Measurements from ENCODE around the gene RBM39. TPM values are rescaled to one million over a fixed set of nuclear protein-coding genes. Genes with fewer than 3 reads are reported as not detected.
"Not testable (repeated sequence)": the region's sequence is repeated elsewhere in the genome, so short reads cannot be mapped to it uniquely, and the experiment has no call there.

RBM39 gene
- total RNA-seq, 1 donor from 2014 or later: 208 TPM

DNA sequence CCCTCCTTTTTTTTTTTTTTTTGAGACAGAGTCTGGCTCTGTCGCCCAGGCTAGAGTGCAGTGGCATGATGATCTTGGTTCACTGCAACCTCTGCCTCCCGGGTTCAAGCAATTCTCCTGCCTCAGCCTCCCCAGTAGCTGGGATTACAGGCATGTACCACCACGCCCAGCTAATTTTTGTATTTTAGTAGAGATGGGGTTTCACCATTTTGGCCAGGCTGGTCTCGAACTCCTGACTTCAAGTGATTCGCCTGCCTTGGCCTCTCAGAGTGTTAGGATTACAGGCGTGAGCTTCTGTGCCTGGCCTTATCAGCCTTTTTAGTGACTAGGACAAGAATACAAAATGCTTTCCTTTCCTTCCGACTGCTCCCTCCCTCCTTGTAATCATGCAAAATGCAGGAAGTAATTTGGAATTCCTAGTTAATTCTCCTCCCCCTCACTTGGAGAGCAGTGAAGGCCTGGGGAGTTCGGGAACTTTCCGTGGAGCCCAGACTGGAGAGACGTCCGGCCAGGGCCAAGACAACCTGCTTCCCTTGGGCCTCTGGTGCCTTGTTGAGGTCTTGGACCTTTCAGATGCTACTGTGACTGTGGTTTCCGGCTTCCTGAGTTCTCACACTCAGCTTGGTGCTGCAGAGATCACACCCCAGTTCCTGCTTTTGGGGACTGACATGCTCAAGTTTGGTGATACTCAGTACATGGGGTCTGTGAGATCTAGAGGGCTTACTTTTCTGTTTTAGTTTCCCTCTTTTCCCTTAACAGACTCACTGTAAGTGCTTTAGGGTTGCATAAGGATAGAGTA is 25.8 kb upstream of the RBM39 start:
- H3K9me3 Mint-ChIP-seq (ENCODE audit: unreplicated experiment): no peaks in the 10 kb centered on the region
- peaks cover 16% of the 10 kb centered on the region for H3K4me1 Mint-ChIP-seq (ENCODE audit: low read depth, unreplicated experiment)
- Histone ChIP-seq H3K4me1 (ENCODE audit: insufficient read depth, low read length) (peaks cover 14% of the 10 kb centered on the region), H3K9ac (ENCODE audit: low read length) (no peak overlapping the region), H3K27ac (ENCODE audit: low read depth, low read length) (peak overlapping the region; percentile 17), H3K79me2 (ENCODE audit: insufficient read depth, low read length) (peaks cover 7% of the 10 kb centered on the region), H3K27me3 (ENCODE audit: insufficient read depth, low read length) (no peaks in the 10 kb centered on the region), H2AFZ (ENCODE audit: low read depth, low read length) (peak overlapping the region; percentile 64), H3K4me3 (ENCODE audit: insufficient read depth, low read depth, low read length) (no peak overlapping the region), H3K4me2 (ENCODE audit: low read length) (no peak overlapping the region), H4K20me1 (ENCODE audit: insufficient read depth, low read length) (no peaks in the 10 kb centered on the region), H3K36me3 (ENCODE audit: insufficient read depth, low read length) (no peaks in the 10 kb centered on the region), H3K9me3 (ENCODE audit: insufficient read depth, low read depth, low read length) (no peaks in the 10 kb centered on the region)
- DNase-seq (ENCODE audit: low read depth): no peak
- no peak overlapping the region for H3K27ac Mint-ChIP-seq (ENCODE audit: unreplicated experiment)
- H3K36me3 Mint-ChIP-seq (ENCODE audit: low read depth, unreplicated experiment): no peaks in the 10 kb centered on the region
- TF ChIP-seq, protein P1, sequence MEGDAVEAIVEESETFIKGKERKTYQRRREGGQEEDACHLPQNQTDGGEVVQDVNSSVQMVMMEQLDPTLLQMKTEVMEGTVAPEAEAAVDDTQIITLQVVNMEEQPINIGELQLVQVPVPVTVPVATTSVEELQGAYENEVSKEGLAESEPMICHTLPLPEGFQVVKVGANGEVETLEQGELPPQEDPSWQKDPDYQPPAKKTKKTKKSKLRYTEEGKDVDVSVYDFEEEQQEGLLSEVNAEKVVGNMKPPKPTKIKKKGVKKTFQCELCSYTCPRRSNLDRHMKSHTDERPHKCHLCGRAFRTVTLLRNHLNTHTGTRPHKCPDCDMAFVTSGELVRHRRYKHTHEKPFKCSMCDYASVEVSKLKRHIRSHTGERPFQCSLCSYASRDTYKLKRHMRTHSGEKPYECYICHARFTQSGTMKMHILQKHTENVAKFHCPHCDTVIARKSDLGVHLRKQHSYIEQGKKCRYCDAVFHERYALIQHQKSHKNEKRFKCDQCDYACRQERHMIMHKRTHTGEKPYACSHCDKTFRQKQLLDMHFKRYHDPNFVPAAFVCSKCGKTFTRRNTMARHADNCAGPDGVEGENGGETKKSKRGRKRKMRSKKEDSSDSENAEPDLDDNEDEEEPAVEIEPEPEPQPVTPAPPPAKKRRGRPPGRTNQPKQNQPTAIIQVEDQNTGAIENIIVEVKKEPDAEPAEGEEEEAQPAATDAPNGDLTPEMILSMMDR (IDR thresholded peaks at IDR 0.05; ENCODE audit: insufficient read depth, low read depth, low read length): no peak
- TF ChIP-seq EZH2 (IDR thresholded peaks at IDR 0.05; ENCODE audit: insufficient read depth, low read length): no peak
- H3K27me3 Mint-ChIP-seq (ENCODE audit: low read depth, unreplicated experiment): no peaks in the 10 kb centered on the region
- no peak for FAIRE-seq
- no peak overlapping the region for H3K4me3 Mint-ChIP-seq (ENCODE audit: unreplicated experiment)

DNA sequence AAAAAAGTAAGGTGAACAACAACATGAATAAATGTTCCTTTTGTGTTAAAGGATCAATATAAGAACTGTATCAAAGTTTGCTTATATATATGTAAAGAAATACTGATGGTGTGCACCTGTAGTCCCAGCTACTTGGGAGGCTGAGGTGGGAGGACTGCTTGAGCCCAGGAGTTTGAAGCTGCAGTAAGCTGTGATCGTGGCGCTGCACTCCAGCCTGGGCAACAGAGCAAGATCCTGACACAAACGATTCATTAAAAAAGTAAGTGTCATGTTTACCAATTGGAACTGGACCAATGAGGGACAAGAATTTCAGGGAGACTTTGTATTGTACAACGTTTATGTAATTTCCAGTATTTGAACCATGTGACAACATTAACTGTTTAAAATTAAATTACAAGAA is 24.8 kb upstream of the RBM39 start:
- H3K4me1 Mint-ChIP-seq (ENCODE audit: low read depth, unreplicated experiment): peaks cover 16% of the 10 kb centered on the region
- no peak for DNase-seq (ENCODE audit: low read depth)
- no peaks in the 10 kb centered on the region for H3K9me3 Mint-ChIP-seq (ENCODE audit: unreplicated experiment)

DNA sequence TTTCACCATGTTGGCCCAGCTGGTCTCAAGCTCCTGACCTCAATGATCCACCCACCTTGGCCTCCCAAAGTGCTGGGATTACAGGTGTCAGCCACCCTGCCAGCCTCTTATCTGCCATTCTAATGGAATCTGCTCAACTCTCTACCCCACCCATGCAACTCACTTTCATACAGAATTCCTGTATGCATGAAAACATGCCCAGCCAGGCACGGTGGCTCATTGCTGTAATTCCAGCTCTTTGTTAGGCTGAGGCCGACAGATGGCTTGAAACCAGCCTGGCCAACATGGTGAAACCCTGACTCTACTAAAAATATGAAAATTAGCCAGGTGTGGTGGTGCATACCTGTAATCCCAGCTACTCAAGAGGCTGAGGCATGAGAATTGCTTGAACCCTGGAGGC is 22.9 kb upstream of the RBM39 start:
- not testable (repeated sequence) for FAIRE-seq; H3K27me3 ChIP-seq (ENCODE audit: insufficient read depth, low read length); H3K36me3 Mint-ChIP-seq (ENCODE audit: low read depth, unreplicated experiment); H3K9me3 ChIP-seq (ENCODE audit: insufficient read depth, low read depth, low read length); H3K27me3 Mint-ChIP-seq (ENCODE audit: low read depth, unreplicated experiment); H3K4me2 ChIP-seq (ENCODE audit: low read length); H3K4me3 ChIP-seq (ENCODE audit: insufficient read depth, low read depth, low read length); H3K27ac ChIP-seq (ENCODE audit: low read depth, low read length); H3K36me3 ChIP-seq (ENCODE audit: insufficient read depth, low read length); H3K27ac Mint-ChIP-seq (ENCODE audit: unreplicated experiment); H2AFZ ChIP-seq (ENCODE audit: low read depth, low read length); H3K4me3 Mint-ChIP-seq (ENCODE audit: unreplicated experiment); H3K9me3 Mint-ChIP-seq (ENCODE audit: unreplicated experiment); H3K4me1 ChIP-seq (ENCODE audit: insufficient read depth, low read length); H4K20me1 ChIP-seq (ENCODE audit: insufficient read depth, low read length); DNase-seq (ENCODE audit: low read depth); H3K9ac ChIP-seq (ENCODE audit: low read length); H3K79me2 ChIP-seq (ENCODE audit: insufficient read depth, low read length)
- H3K4me1 Mint-ChIP-seq (ENCODE audit: low read depth, unreplicated experiment): peaks cover 16% of the 10 kb centered on the region

More for the DNA sequence above, 24.8 kb upstream of the RBM39 start:
- Histone ChIP-seq H4K20me1 (ENCODE audit: insufficient read depth, low read length) (no peaks in the 10 kb centered on the region), H3K9ac (ENCODE audit: low read length) (no peak overlapping the region), H3K4me3 (ENCODE audit: insufficient read depth, low read depth, low read length) (no peak overlapping the region), H3K27me3 (ENCODE audit: insufficient read depth, low read length) (no peaks in the 10 kb centered on the region), H3K79me2 (ENCODE audit: insufficient read depth, low read length) (no peaks in the 10 kb centered on the region), H3K4me2 (ENCODE audit: low read length) (no peak overlapping the region), H3K36me3 (ENCODE audit: insufficient read depth, low read length) (no peaks in the 10 kb centered on the region), H3K27ac (ENCODE audit: low read depth, low read length) (no peak overlapping the region), H3K4me1 (ENCODE audit: insufficient read depth, low read length) (peaks cover 10% of the 10 kb centered on the region), H3K9me3 (ENCODE audit: insufficient read depth, low read depth, low read length) (no peaks in the 10 kb centered on the region), H2AFZ (ENCODE audit: low read depth, low read length) (no peak overlapping the region)
- TF ChIP-seq, protein P1 (IDR thresholded peaks at IDR 0.05; ENCODE audit: insufficient read depth, low read depth, low read length): no peak
- no peak for TF ChIP-seq EZH2 (IDR thresholded peaks at IDR 0.05; ENCODE audit: insufficient read depth, low read length)
- no peaks in the 10 kb centered on the region for H3K27me3 Mint-ChIP-seq (ENCODE audit: low read depth, unreplicated experiment)
- H3K36me3 Mint-ChIP-seq (ENCODE audit: low read depth, unreplicated experiment): no peaks in the 10 kb centered on the region
- H3K4me3 Mint-ChIP-seq (ENCODE audit: unreplicated experiment): no peak overlapping the region
- H3K27ac Mint-ChIP-seq (ENCODE audit: unreplicated experiment): no peak overlapping the region
- FAIRE-seq: no peak
